Naive B cell (primary cell): Measurements from ENCODE around the gene HNRNPL. TPM values are rescaled to one million over a fixed set of nuclear protein-coding genes. Genes with fewer than 3 reads are reported as not detected.
"Not testable (repeated sequence)": the region's sequence is repeated elsewhere in the genome, so short reads cannot be mapped to it uniquely, and the experiment has no call there.

ENCODE experiments used
- ATAC-seq, 2 donors: fragments of 150-1000 bp; cut with Tn5 transposase; 2 replicates each; pipeline ENCODE4 v1.10.0; 2021; ENCODE audit warnings: low read depth in 2 of 2, mild to moderate bottlenecking in 2 of 2, moderate library complexity in 2 of 2
- DNase-seq: peaks from one replicate; pipeline ENCODE4 v3.0.0; 2022
- H3K27ac Mint-ChIP-seq, 6 donors: one replicate each; pipeline ENCODE4 v1.8.0; 2020 to 2022; ENCODE audit warnings: mild to moderate bottlenecking in 6 of 6, mixed read lengths in 6 of 6, moderate library complexity in 5 of 6, inconsistent platforms in 2 of 6
- H3K27me3 Mint-ChIP-seq, 3 donors: one replicate each; pipeline ENCODE4 v1.8.0; 2021 to 2022; ENCODE audit warnings: mixed read lengths in 3 of 3, mild to moderate bottlenecking in 1 of 3
- H3K36me3 Mint-ChIP-seq, 2 donors: one replicate each; pipeline ENCODE4 v1.8.0; 2020 to 2022; ENCODE audit warnings: mixed read lengths in 2 of 2, inconsistent platforms in 1 of 2, mild to moderate bottlenecking in 1 of 2
- H3K4me1 Mint-ChIP-seq, 3 donors: one replicate each; pipeline ENCODE4 v1.8.0; 2020 to 2022; ENCODE audit warnings: mixed read lengths in 3 of 3, inconsistent platforms in 1 of 3, mild to moderate bottlenecking in 1 of 3, moderate library complexity in 1 of 3
- H3K4me3 Mint-ChIP-seq, 8 donors: one replicate each; pipeline ENCODE4 v1.8.0; 2020 to 2022; ENCODE audit warnings: mild to moderate bottlenecking in 8 of 8, mixed read lengths in 8 of 8, moderate library complexity in 8 of 8, inconsistent platforms in 2 of 8
- H3K9me3 Mint-ChIP-seq, 7 donors: one replicate each; pipeline ENCODE4 v1.8.0; 2020 to 2022; ENCODE audit warnings: mixed read lengths in 7 of 7, mild to moderate bottlenecking in 5 of 7, inconsistent platforms in 2 of 7, moderate library complexity in 1 of 7
- polyA plus RNA-seq, 6 donors: library from polyadenylated mRNA; unstranded; fragments of 300-500 nt; fragmentation: Illumina TruSeq; gene quantifications; one replicate each; pipeline ENCODE4 v1.2.3, GENCODE V29; 2021; ENCODE audit warnings: low read depth in 6 of 6

HNRNPL gene
- polyA plus RNA-seq: 100 to 1,000 TPM in 3 of 6 donors, 10 to 100 TPM in 3; 29.0 to 116 (median 99.3) TPM

- peak; percentile 100 for DNase-seq
- peaks cover 6 to 11% of the 10 kb centered on the region in 2 donors for H3K36me3 Mint-ChIP-seq
- ATAC-seq: peak; percentile 58 to 61
- peak within 1 kb of the TSS; percentile 71 to 99 (median 96) for H3K4me3 Mint-ChIP-seq
- no peaks in the 10 kb centered on the region for H3K27me3 Mint-ChIP-seq
- H3K9me3 Mint-ChIP-seq: no peaks in the 10 kb centered on the region
- peak within 1 kb of the TSS; percentile 99 to 100 (median 100) for H3K27ac Mint-ChIP-seq
- peaks cover 42 to 70% (median 62%) of the 10 kb centered on the region in 3 donors for H3K4me1 Mint-ChIP-seq
Observed at GRCh38 chr19:38849860-38850435, at the start of gene HNRNPL. Gene HNRNPL, minus strand, starts transcription at chr19:38849986. Its CDS starts 20 bp downstream, at chr19:38849966.

- peak overlapping the region; percentile 95 to 100 (median 98) for H3K27ac Mint-ChIP-seq
- DNase-seq (no peak), ATAC-seq (no peak)
- no peaks in the 10 kb centered on the region for H3K9me3 Mint-ChIP-seq
- H3K36me3 Mint-ChIP-seq: no peaks in the 10 kb centered on the region
- peaks cover 36 to 61% (median 53%) of the 10 kb centered on the region in 3 donors for H3K4me1 Mint-ChIP-seq
- no peaks in the 10 kb centered on the region for H3K27me3 Mint-ChIP-seq
- peak overlapping the region; percentile 89 to 100 (median 96) for H3K4me3 Mint-ChIP-seq
Observed at GRCh38 chr19:38898788-38899446, 49.1 kb upstream of the HNRNPL start.

GRCh38 chr19:38894968-38895367 is 45.2 kb upstream of the HNRNPL start:
- Mint-ChIP-seq H3K36me3 (no peaks in the 10 kb centered on the region), H3K27ac (peak overlapping the region in 3 of 6 donors; percentile 2 to 92 (median 32)), H3K27me3 (no peaks in the 10 kb centered on the region), H3K9me3 (no peaks in the 10 kb centered on the region), H3K4me3 (no peak overlapping the region), H3K4me1 (peaks cover 23 to 42% (median 29%) of the 10 kb centered on the region in 3 donors)
- no peak for DNase-seq
- ATAC-seq: no peak

DNA sequence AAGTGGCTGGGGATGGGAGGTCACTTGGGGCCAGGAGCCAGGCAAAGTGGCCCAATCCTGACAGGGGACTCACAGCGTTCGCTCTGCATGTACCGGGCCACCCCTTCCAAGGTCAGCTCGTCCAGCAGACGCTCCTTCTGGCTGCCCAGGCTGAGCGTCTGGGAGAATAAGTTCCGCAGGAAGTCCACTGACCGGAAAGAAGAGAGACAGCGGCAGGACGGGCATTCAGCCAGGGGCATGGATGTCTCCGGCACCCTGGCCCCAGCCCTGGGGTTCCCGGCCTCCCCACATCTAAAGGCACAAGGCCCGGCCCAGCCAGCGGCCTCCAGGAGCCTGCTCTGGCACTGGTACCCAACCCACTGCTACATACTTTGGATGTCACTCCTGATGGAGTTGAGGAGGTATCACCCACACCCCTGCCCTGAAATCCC is 43.6 kb upstream of the HNRNPL start:
- no peak for ATAC-seq
- H3K36me3 Mint-ChIP-seq: no peaks in the 10 kb centered on the region
- H3K4me3 Mint-ChIP-seq: no peak overlapping the region

DNA sequence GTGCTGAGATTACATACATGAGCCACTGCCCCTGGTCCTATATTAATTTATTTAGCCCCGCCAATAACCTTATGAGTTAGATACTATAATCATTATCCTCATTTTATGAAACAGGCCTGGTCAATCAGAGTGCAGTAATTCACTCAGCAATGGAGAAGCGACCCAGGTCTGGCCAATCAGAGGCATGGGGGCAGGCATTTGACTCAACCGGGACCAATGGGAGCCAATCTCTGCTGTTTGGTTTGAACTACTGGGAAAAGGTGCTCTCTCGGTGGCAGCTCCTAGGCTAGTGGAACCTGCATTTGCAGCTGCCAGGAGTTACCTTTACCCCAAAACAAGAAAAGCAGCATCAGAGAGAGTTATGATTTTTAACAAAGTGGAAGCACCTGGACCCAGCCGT is 43.1 kb upstream of the HNRNPL start:
- Mint-ChIP-seq H3K4me1 (peaks cover 9 to 25% (median 15%) of the 10 kb centered on the region in 3 donors), H3K4me3 (no peak overlapping the region), H3K27ac (no peak overlapping the region), H3K9me3 (no peaks in the 10 kb centered on the region), H3K36me3 (no peaks in the 10 kb centered on the region), H3K27me3 (no peaks in the 10 kb centered on the region)
- DNase-seq (no peak), ATAC-seq (no peak)

More for the DNA sequence above, 43.6 kb upstream of the HNRNPL start:
- H3K27ac Mint-ChIP-seq: peak overlapping the region in 1 of 6 donors; percentile 49
- peaks cover 12 to 30% (median 20%) of the 10 kb centered on the region in 3 donors for H3K4me1 Mint-ChIP-seq
- no peak for DNase-seq
- H3K9me3 Mint-ChIP-seq: no peaks in the 10 kb centered on the region
- H3K27me3 Mint-ChIP-seq: no peaks in the 10 kb centered on the region

- H3K36me3 Mint-ChIP-seq: no peaks in the 10 kb centered on the region
- no peaks in the 10 kb centered on the region for H3K9me3 Mint-ChIP-seq
- no peak for ATAC-seq
- H3K4me1 Mint-ChIP-seq: peaks cover 6 to 20% (median 14%) of the 10 kb centered on the region in 3 donors
- H3K27ac Mint-ChIP-seq: peak overlapping the region in 2 of 6 donors; percentile 11 to 69
- DNase-seq: no peak
- H3K4me3 Mint-ChIP-seq: no peak overlapping the region
- no peaks in the 10 kb centered on the region for H3K27me3 Mint-ChIP-seq
Observed at GRCh38 chr19:38891771-38892170, 42.0 kb upstream of the HNRNPL start.

DNA sequence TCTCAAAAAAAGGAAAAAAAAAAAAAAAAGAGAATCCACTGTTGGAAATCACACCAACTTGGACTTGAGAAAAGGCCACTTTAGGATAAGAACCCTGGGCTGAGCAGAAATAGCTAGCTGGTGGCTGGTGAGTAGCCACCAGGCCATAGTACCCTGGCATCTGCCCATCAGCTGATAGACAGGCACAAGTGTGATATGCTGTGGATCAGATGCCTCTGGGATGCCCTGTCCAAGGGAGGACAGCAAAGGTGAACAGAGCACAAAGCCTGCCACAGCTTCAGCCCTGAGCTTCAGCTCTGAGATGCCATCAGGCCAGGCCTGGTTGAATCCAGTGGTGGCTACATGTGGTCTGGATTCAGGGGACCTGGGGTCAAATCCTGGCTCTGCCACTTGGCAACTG is 40.9 kb upstream of the HNRNPL start:
- Mint-ChIP-seq H3K36me3 (no peaks in the 10 kb centered on the region), H3K27ac (no peak overlapping the region), H3K4me3 (peak overlapping the region in 1 of 8 donors; percentile 16), H3K27me3 (no peaks in the 10 kb centered on the region), H3K4me1 (peaks cover 6 to 17% (median 14%) of the 10 kb centered on the region in 3 donors), H3K9me3 (no peaks in the 10 kb centered on the region)
- ATAC-seq: no peak
- DNase-seq: no peak

DNA sequence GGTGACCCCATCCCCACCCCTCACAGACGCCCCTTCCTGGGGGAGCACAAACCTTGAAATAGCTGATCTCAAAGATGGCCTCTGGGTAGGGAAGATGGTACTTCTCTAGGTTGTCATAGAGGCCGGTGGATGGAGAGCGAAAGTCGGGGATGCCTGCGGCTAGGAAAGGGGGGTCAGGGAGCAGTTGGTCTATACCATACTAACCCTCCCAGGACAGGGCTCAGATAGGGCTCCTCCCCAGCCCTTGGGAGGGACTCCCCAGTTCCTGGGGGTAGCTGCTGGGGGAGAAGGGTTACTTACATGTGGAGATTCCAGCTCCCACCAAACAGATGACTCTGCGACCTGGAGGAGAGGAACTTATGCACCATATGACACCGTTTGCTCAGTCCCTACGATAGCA is 40.0 kb upstream of the HNRNPL start:
- Mint-ChIP-seq H3K9me3 (no peaks in the 10 kb centered on the region), H3K4me3 (no peak overlapping the region), H3K27me3 (no peaks in the 10 kb centered on the region), H3K27ac (no peak overlapping the region), H3K36me3 (no peaks in the 10 kb centered on the region), H3K4me1 (peaks cover 0 to 13% (median 8%) of the 10 kb centered on the region in 3 donors)
- ATAC-seq (no peak), DNase-seq (no peak)

- ATAC-seq: no peak
- Mint-ChIP-seq H3K36me3 (no peaks in the 10 kb centered on the region), H3K27me3 (no peaks in the 10 kb centered on the region), H3K4me1 (peaks cover 0 to 9% (median 0%) of the 10 kb centered on the region in 3 donors), H3K27ac (peak overlapping the region in 2 of 6 donors; percentile 54 to 73), H3K4me3 (no peak overlapping the region), H3K9me3 (no peaks in the 10 kb centered on the region)
- no peak for DNase-seq
Observed at GRCh38 chr19:38888876-38889275, 39.1 kb upstream of the HNRNPL start.

GRCh38 chr19:38884691-38885090 is 34.9 kb upstream of the HNRNPL start:
- not testable (repeated sequence) for H3K36me3 Mint-ChIP-seq, ATAC-seq, H3K27me3 Mint-ChIP-seq, H3K9me3 Mint-ChIP-seq, H3K4me3 Mint-ChIP-seq, DNase-seq
- H3K4me1 Mint-ChIP-seq: peaks cover 14 to 29% (median 16%) of the 10 kb centered on the region in 3 donors
- peak overlapping the region in 1 of 6 donors; percentile 49 for H3K27ac Mint-ChIP-seq

GRCh38 chr19:38883286-38883685 is 33.5 kb upstream of the HNRNPL start:
- H3K9me3 Mint-ChIP-seq: no peaks in the 10 kb centered on the region
- DNase-seq (no peak), ATAC-seq (no peak)
- peak overlapping the region in 1 of 8 donors; percentile 16 for H3K4me3 Mint-ChIP-seq
- H3K36me3 Mint-ChIP-seq: no peaks in the 10 kb centered on the region
- no peaks in the 10 kb centered on the region for H3K27me3 Mint-ChIP-seq
- H3K4me1 Mint-ChIP-seq: peaks cover 20 to 39% (median 25%) of the 10 kb centered on the region in 3 donors
- peak overlapping the region in 4 of 6 donors; percentile 24 to 75 (median 66) for H3K27ac Mint-ChIP-seq

- H3K9me3 Mint-ChIP-seq: no peaks in the 10 kb centered on the region
- H3K27me3 Mint-ChIP-seq: no peaks in the 10 kb centered on the region
- no peak for ATAC-seq
- H3K4me3 Mint-ChIP-seq: peak overlapping the region in 1 of 8 donors; percentile 6
- peaks cover 34 to 50% (median 37%) of the 10 kb centered on the region in 3 donors for H3K4me1 Mint-ChIP-seq
- no peaks in the 10 kb centered on the region for H3K36me3 Mint-ChIP-seq
- no peak for DNase-seq
- peak overlapping the region in 4 of 6 donors; percentile 32 to 93 (median 74) for H3K27ac Mint-ChIP-seq
Observed at GRCh38 chr19:38880882-38881609, 31.3 kb upstream of the HNRNPL start.

DNA sequence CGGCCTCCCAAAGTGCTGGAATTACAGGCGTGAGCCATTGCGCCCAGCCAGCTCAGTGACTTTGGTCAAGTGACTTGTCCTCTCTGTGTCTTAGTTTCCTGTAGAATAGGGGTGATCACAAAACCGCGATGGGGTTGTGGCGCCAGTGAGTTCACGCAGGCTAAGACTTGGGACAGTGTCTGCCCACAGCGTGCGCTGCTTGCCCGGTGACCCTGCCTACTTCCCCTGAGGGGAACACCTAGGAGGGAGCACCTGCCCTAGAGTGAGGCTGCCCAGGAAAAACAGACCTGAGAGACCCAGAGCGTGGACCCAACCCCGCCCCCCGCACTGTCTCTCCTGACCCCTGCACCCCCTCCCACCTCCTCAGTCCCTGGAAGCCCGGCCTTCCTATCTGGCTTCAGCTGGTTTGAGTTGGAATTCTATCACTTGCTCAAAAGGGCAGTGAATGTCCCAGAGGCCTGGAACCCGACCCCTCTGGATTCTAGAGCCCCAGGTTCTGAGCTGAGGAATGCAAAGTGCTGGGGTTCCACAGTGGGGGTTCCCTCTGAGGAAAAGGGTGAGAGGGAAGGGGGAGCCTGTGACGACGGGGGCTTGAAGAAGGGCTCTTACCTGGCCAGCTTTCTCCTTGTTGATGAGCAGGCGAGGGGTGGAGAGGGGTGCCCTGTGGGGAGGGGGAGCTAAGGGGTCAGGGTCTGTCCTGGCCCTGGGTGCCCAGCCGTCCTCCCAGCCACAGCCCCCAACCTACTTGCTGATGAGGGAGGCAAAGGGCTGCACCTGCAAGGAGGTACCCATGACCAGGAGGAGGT is 30.5 kb upstream of the HNRNPL start:
- Mint-ChIP-seq H3K4me1 (peaks cover 34 to 55% (median 37%) of the 10 kb centered on the region in 3 donors), H3K4me3 (peak overlapping the region in 7 of 8 donors; percentile 15 to 79 (median 63)), H3K27me3 (no peaks in the 10 kb centered on the region), H3K36me3 (no peaks in the 10 kb centered on the region), H3K9me3 (no peaks in the 10 kb centered on the region), H3K27ac (peak overlapping the region; percentile 54 to 93 (median 80))
- ATAC-seq: no peak
- no peak for DNase-seq
